ENCODE data around the gene DNM3. TPM values are rescaled to one million over a fixed set of nuclear protein-coding genes. Genes with fewer than 3 reads are reported as not detected.

DNM3 gene
- total RNA-seq, 1 experiment from 2014 or later = 2.7 TPM

DNA sequence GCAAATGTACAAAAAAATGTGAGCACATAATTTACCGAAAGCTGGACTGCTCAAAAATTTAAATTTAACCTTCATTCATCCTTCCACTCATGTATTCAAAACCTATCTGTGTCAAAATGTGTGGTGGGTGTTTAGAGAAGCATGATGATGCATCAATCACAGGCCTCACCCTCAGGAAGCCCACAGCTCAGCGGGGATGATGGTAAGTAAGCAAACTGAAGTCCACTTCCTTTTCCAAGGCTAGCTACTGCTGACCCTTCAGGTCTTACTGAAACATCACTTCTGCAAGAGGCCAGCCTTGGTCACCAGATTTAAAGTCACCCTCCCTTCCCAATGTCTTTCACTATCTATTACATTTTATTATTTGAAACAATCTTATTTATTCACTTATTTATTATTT is 254.5 kb downstream of the DNM3 start:
- Histone ChIP-seq H4K91ac (ENCODE audit: insufficient read length, low read depth, low read length) (no peak overlapping the region), H4K20me1 (ENCODE audit: control insufficient read depth, insufficient read depth, insufficient read length) (no peaks in the 10 kb centered on the region), H3K4ac (ENCODE audit: low read depth, low read length) (no peak overlapping the region), H3K23me2 (ENCODE audit: insufficient read length, low read depth, low read length, poor library complexity, severe bottlenecking) (no peaks in the 10 kb centered on the region), H3K4me2 (ENCODE audit: insufficient read depth, insufficient read length, low read length) (no peak overlapping the region), H2BK120ac (ENCODE audit: low read depth, low read length, poor library complexity, severe bottlenecking) (no peak overlapping the region), H2BK5ac (ENCODE audit: insufficient read length, low read length) (no peak overlapping the region), H3K79me1 (ENCODE audit: insufficient read depth, low read depth, low read length, poor library complexity, severe bottlenecking) (no peaks in the 10 kb centered on the region), H2BK15ac (ENCODE audit: low read depth, low read length) (no peak overlapping the region), H3K27ac (ENCODE audit: insufficient read length, low read depth, low read length) (no peak overlapping the region), H3K23ac (ENCODE audit: insufficient read length, low read depth, low read length) (no peak overlapping the region), H3K9me3 (ENCODE audit: control insufficient read depth, low read depth, low read length) (no peaks in the 10 kb centered on the region), H2BK20ac (ENCODE audit: low read depth, low read length, poor library complexity, severe bottlenecking) (no peak overlapping the region), H3T11ph (ENCODE audit: low read length) (no peak overlapping the region), H3K4me1 (ENCODE audit: insufficient read depth, low read length) (no peaks in the 10 kb centered on the region), H3K27me3 (ENCODE audit: insufficient read depth, low read length) (no peaks in the 10 kb centered on the region), H3K79me2 (ENCODE audit: insufficient read depth, low read length) (no peaks in the 10 kb centered on the region), H4K8ac (replicated peaks; ENCODE audit: insufficient read length, low read depth, low read length) (no peak overlapping the region), H2AFZ (ENCODE audit: low read length) (no peak overlapping the region), H3K9ac (ENCODE audit: extremely low read depth, insufficient read length, low read length) (no peak overlapping the region), H3K18ac (ENCODE audit: insufficient read length, low read depth, low read length) (no peak overlapping the region), H2AK5ac (ENCODE audit: insufficient read length, low read length) (no peak overlapping the region), H2BK12ac (ENCODE audit: insufficient read length, low read depth, low read length) (no peak overlapping the region), H3K56ac (ENCODE audit: insufficient read length, low read depth, low read length) (no peak overlapping the region), H3K14ac (ENCODE audit: insufficient read depth, low read length) (no peak overlapping the region), H4K5ac (ENCODE audit: insufficient read length, low read depth, low read length) (no peak overlapping the region)
- Mint-ChIP-seq H3K36me3 (ENCODE audit: insufficient read depth in 1 of 3, low read depth in 3 of 3) (peaks cover 2 to 11% (median 10%) of the 10 kb centered on the region in 3 experiments), H3K27me3 (ENCODE audit: low read depth) (no peaks in the 10 kb centered on the region), H3K9me3 (peaks cover 5 to 9% of the 10 kb centered on the region in 2 experiments; a peak in 4 of 5 replicates), H3K4me1 (peaks cover 18 to 19% of the 10 kb centered on the region in 2 experiments), H3K4me3 (no peak overlapping the region), H3K27ac (no peak overlapping the region)
- WGBS (ENCODE audit: extremely low coverage, insufficient read length, low lambda C conversion rate) = no CpG with 5 or more reads among the region's 2 CpGs
- TF ChIP-seq CTCF (conservative IDR thresholded peaks at IDR 0.05) = no peak
- DNase-seq = no peak
